PC-9 (cell line): ENCODE results near the gene LRRC26.

Experiments
- EZH2 ChIP-seq: fragments of 200-600 bp; sonication (generic); IDR thresholded peaks from 2 replicates; pipeline ENCODE4 v1.8.0; 2017; ENCODE audit warnings: antibody characterized with exemption, low read depth
- TF ChIP-seq, protein P1 (sequence below): fragments of 200-600 bp; sonication (generic); conservative IDR thresholded peaks from 2 replicates; pipeline ENCODE4 v1.6.1; 2017; ENCODE audit warnings: mixed run types, antibody characterized with exemption, mild to moderate bottlenecking, moderate library complexity

GRCh38 chr9:137129456-137130175 is 40.2 kb downstream of the LRRC26 start:
- no peak for TF ChIP-seq EZH2
- TF ChIP-seq, protein P1, sequence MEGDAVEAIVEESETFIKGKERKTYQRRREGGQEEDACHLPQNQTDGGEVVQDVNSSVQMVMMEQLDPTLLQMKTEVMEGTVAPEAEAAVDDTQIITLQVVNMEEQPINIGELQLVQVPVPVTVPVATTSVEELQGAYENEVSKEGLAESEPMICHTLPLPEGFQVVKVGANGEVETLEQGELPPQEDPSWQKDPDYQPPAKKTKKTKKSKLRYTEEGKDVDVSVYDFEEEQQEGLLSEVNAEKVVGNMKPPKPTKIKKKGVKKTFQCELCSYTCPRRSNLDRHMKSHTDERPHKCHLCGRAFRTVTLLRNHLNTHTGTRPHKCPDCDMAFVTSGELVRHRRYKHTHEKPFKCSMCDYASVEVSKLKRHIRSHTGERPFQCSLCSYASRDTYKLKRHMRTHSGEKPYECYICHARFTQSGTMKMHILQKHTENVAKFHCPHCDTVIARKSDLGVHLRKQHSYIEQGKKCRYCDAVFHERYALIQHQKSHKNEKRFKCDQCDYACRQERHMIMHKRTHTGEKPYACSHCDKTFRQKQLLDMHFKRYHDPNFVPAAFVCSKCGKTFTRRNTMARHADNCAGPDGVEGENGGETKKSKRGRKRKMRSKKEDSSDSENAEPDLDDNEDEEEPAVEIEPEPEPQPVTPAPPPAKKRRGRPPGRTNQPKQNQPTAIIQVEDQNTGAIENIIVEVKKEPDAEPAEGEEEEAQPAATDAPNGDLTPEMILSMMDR: no peak
